Kidney capillary endothelial cell (primary cell): ENCODE measurements around the gene HIVEP2.
A peak's percentile ranks its signal among the peaks of the same experiment; 100 is the strongest.

Source experiments
- DNase-seq: peaks from one replicate; pipeline ENCODE4 v3.0.0-alpha.2; 2018; ENCODE audit warnings: low spot score

HIVEP2 gene

DNA sequence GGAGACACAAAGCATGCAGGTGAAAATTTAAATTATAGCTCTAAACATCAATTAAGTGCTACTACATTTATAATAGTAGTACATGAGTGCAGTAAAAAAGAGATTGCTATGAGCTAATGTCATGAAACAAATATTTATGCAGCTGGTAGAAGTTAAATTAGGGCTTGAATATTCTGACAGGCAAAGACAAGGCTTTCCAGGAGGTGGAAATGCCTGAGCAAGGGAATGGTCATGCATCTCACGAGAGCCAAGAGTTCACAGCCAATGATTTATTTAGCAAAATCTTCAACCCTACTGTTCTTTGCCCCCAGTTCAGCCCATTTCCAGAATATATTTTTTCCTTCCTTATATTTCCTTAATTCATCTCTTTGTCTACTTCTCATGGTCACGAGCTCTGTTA lies 128.9 kb downstream of the HIVEP2 start:
- DNase-seq, result no peak

DNA sequence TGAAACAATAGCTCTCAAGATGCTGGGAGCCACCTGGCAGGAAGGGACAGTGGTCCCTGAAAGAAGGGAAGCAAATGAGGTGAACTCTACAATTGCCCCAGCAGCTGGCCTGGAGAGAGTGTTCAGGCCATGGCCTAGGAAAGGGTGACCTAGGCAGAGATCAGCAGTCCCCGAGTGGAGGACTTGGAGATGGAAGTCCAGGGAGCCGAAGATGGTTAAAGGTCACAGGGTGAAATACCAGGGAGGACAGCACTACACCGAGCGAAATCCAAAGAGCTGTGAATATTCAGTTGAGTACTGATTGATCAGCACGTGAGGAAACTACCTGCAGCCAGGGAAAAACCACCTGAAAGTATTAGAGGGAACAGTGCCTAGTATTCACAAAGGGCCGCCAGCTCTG lies 133.1 kb downstream of the HIVEP2 start:
- no peak for DNase-seq

DNA sequence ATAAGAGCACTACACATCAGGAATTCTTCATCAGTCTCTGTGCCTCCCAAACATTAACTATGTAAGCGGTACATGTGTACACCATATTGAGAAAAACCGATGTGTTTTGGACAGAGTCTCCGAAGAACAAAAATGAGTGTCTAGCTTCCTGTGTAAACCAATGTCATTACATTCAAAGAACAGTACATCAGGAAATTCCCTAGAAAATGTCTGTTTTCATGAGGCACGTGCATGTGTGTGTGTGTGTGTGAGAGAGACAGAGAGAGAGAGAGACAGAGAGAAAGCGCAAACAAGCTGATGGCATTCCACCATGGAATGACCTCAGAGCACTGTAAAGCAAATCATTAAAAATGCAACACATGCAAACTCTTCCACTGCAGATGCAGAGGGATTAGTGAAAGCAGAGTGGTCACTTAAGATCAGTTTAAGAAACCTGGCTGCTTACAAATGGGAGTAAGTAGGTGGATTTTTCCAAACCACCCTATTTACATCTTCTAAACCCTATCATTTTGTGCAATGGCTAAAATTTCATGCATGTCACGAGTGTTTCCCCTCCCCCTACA lies 133.9 kb downstream of the HIVEP2 start:
- no peak for DNase-seq

DNA sequence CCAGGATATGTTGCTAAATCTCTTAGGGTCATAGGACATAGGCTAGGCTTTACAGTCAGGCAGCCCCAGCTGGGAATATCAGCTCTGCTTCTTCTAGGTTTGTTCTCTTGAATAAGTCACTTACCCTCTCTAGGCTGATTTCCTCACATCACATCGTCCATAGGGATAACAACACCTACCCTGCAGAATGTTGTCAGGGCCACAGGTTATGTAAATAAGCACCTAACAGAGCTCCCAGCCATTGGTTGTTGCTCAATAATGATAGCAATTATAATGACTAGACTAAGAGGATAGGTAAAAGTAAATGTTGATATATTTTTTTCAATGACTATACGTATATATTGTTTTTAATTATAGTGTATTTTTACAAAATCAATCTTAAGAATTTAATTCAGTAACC lies 135.0 kb downstream of the HIVEP2 start:
- no peak for DNase-seq

DNA sequence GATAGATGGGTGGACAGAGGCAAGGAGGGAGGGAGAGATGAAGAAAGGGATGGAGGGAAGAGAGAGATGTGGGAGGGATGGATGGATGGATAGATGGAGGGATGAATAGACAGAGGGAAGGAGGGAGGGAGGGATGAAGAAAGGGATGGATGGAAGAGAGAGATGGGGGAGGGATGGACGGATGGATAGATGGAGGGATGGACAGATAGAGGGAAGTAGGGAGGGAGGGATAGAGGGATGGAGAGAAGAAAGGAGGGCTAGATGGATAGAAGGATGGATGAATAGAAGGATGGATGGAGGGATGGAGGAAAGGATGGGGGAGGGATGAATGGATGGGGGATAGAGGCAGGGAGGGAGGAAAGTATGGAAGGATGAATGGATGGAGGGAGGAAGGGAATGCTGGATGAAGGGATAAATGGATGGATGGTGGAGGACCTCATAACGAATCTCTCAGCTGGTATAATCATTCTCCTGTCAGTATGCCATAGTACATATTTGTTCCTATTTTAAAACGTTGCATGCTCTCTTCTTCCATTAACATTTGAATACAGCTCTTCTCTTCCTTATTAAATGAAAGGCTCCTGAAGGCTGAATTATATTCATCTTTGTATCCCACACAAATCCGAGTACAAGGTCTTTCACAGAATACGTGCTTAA lies 136.4 kb downstream of the HIVEP2 start:
- DNase-seq, result no peak

DNA sequence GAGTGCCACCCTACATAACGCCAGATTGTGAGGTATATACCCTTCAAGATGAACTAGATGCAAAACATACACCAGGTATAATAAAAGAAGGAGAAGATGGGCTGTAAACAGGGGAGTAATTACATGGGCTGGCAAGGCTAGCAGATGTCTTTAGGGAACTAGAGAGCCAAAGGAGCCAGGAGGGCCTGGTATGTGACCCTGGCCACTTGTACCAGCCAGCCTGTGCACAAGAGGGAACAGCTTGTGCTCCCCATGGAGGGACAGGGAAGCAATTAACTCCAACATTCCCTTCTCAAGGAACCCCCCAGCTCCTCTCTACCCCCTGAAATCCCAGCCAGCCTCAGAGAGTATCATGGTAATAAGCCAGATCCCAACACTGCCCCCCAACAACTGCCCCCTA lies 139.9 kb downstream of the HIVEP2 start:
- DNase-seq, result no peak

DNA sequence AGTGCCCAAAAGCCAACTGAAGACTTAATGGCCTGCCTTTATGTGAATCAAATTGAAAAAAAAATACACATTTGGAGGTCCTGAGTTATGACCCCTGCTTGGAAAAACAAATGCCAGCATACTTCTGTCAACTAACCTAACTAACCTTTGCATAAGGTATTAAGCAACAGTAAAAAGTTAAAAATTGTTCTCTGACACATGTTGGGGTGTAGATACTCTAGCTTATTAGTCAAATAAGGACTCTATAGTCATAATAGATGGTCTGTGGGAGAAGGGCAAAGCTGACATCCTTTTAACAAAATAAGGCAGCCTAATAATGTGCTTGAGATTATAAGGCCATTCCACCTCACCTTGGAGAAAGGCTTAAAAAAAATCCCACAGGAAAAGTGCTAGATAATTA lies 140.5 kb downstream of the HIVEP2 start:
- DNase-seq, result no peak

DNA sequence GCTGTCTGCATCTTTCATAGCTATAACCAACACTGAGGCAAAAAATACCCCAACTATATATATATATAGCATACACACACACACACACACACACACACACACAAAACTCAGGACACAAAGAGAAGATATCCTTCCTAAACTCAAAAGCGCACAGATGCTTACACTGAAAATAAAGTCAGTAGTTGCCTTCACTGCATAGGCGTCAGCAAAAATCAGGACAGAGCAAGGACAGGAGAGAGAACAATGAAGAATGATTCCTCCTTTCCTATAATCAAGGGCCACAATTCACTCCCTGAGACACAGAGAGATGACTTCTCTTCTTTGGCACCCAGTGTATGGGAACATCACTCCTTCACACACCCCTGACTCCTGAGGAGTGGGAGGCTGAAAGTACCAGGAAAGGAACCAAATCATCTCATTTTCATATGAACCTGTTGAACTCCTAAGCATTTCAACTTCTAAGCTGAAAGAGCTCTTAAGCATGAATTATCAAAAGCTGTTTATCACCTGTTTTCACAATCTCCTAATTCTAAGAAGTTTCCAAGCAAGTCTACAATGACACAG lies 141.4 kb downstream of the HIVEP2 start:
- DNase-seq, result no peak

DNA sequence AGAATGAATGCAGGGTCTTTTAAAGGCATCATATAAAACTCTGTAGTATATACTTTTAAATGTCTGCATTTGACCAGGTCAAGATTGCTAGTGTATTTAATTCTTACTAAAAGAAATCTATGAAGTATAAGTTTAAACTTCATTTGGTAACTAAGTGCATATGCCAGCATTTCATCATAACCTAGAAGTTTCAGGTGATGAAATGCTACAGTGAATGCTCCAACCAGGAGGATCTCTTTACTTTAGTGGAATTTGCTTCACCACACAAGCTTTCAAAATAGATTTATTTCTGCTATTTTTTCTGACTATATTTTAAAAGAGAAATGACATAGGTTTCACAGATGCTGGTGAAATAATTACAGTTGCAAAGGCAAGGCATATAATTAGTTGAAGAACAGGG lies 141.9 kb downstream of the HIVEP2 start:
- DNase-seq, result no peak

DNA sequence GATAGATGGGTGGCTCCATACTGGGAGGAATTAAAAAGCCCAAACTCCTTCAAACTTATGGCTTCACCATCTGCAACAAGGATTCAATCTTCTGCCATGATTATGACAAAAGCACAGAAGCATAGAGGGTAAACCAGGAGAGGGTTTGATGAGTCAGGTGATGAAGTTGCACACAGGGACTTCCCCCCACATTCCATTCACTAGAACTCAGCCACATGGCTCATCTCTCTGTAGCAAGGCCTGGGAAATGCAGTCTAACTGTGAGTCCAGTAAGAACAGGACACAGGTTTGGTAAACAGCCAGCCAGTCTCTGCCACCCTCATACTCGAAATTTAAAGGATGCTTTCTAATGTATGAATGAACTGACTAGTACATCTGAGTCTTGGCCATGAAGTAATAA lies 142.9 kb downstream of the HIVEP2 start:
- peak; percentile 89 for DNase-seq

DNA sequence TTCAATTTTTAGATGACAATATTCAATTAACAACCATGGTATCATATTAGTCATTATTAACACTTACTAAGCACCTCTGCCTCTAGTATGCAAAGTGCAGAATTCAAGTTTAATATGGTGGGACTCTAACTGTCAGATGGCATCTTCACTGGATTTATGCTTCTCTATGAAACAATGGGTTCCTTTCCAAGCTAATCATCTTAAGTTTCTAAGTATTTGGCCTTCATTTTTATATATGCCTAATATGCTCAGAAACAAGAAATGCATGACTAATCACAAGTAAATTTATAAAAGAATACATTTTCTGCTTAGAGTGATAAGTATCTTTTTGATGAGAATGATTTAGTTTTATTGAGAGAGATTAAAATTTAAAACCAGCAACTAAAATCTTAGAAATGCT lies 144.7 kb downstream of the HIVEP2 start:
- DNase-seq, result no peak

DNA sequence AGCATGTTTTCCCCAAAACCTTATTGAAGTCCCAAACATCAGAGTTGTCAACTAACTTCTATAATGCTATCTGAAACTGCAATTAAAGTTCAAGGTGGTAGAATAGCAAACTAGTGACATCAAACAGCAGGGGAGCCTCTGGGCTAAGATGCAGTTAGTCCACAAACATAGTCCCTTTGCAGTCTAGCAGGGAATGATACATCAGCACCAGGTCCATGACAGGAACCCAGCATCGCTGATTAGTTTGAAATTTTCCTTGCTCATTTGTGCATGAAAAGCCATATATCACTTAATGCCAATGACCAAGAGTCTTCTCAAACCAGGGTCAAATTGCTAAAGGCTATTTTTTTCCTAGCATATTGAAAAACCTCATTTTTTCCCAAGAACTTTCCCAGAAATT lies 145.3 kb downstream of the HIVEP2 start:
- no peak for DNase-seq

DNA sequence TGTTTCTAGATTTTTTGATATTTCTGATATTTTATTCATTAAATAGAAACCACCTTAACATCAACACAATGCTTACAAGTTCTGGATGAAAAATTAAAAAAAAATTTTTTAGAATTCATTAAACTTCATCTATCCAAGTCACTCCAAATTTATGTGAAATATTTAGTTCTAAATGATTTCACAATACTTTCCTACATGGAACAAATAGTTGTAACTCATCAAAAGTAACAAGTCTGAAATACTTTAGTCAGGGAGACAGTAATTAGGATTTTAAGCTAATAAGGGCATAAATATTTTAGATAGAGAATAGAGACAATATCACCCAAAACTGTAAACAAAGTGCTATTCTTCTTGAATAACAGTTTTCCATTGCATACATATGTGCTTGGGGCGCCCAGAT lies 147.8 kb downstream of the HIVEP2 start:
- no peak for DNase-seq

DNA sequence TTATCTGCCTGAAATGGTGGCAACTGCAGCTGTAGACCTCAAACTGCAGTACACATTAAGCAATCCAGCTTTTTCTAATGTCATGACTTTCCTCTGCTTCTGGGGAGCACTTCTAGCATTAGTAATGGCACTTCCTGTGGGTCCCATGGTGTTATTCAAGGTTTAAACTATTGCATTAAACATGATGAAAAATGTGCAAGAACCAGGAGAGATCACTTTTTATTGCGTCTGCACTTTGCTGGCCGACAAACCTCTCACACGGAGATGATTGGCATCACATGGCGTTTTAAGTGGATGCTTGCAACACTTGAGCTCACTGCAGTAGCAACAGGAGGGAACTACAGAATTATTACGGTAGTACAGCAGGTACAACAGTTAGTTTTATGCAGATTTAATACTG lies 148.4 kb downstream of the HIVEP2 start:
- no peak for DNase-seq

DNA sequence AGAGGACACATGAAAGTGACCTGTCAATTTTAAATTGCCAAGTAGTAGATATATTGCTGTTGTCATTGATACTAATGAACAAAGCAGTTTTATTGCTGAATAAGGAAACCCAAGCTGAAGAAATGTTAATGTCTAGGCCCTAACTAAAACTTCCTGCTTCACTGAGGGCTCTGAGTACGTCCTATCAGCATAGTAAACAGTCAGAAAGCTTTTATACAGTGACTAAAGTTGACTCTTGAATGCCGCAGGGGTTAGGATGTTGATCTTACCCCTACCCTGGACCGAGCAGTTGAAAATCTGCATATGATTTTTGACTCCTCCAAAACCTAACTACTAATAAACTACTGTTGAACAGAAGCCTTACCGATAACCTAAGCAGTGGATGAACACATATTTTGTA lies 149.0 kb downstream of the HIVEP2 start:
- DNase-seq, result no peak

DNA sequence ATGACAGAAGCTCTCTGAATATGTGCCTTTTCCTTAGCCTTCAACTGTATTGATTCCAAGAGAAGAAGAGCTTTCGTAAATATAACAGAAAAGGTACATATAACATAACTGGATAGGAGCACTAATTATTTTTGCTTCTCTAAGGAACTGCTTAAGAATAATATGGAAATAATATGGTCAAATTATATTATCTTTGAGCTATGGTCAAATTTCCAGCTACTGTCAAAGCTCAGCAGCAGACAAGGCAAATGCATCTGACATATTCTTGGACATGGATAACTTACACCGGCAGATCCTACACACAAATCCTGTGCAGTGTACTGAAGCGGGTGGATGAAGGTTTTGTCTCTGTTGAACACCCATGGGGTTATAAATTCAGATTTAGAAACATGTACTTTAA lies 150.6 kb downstream of the HIVEP2 start:
- no peak for DNase-seq

DNA sequence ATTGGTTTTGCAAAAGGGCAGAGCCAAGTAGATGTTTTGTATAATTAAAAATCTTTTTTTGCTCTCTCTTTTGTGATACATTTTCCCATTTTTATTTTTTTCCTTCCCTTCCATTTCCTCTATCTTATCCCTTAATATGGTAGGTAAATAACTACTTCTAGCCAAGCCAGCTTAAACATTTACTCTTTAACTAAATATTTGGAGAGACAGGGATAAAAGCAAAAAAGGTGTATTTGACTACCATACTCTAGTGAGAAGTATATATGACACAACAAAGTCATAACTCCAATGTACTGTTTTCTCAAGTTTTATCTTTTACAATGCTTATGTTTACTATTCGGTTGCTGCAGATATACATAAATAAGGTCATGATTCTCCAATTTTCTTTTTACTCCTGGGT lies 154.7 kb downstream of the HIVEP2 start:
- DNase-seq, result no peak

DNA sequence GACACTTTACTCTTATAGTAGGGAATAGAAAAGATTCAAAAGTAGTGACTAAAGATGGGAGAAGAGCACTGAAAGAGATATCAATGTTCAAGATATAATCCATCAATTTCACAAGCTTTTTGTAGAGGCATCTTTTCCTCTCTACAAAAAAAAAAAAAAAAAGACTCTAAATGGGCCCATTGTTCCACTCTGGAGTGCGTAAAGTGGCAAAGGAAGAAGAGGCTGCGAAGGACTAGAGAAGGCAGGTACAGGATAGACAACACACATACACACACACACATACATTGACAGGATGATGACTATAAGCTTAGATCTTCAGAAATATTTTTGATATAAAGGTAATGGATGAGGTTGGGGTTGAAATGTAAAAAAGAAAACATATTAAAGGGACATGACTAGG lies 157.6 kb downstream of the HIVEP2 start:
- no peak for DNase-seq

DNA sequence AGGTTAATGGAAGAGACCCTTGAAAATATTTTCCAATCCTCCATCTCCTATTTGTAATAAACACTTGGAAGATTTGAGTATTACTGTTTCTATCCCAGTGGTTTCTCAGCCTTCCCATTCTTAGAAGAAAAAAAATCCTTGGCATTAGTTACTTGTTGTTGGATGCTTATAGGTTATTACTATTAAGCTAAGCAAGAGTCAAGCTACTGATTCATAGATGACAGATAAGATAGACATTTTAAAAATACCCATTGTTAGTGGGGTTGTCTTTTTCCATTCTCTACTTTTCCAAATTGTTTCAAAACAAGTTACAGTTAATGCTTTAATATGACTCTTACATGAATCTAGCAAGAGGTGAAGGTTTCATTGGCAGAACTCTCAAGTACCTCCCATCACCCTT lies 158.5 kb downstream of the HIVEP2 start:
- no peak for DNase-seq

DNA sequence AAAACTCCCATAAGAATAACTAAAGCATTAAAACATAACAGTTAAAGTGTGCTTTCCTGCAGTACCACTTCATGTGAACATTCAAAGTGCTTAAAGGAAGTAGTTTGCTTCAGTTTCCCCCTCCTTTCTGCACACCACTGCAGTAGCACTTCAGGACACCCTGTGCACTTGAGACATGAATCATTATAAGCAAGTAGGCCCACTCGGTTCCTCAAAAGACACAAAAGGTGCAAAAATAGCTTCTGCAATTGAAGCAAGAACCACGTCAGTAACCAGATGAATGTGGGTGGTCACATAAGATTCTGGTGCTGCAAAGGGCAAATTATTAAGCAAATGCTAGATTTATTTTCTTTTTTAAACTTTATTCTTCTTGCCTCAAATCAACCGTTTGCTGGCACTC lies 160.6 kb downstream of the HIVEP2 start:
- no peak for DNase-seq

DNA sequence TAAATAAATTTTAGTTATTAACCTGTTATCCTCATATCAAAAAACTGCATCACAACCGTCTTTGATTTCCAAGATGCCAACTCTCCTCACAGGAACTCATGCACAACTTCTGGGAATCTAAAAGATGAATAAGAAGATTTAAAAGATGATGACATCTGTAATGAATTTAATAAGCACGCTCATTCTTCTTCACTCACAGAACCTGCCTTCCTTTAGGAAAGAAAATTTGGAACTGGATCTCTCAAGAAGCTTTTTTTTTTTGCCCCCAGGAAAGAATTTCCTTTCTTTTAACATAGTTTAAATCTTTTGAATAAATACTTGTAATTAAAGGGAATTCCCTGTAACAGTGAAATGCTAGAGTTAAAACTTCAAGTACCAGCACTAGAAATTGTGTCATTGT lies 161.5 kb downstream of the HIVEP2 start:
- DNase-seq, result no peak

DNA sequence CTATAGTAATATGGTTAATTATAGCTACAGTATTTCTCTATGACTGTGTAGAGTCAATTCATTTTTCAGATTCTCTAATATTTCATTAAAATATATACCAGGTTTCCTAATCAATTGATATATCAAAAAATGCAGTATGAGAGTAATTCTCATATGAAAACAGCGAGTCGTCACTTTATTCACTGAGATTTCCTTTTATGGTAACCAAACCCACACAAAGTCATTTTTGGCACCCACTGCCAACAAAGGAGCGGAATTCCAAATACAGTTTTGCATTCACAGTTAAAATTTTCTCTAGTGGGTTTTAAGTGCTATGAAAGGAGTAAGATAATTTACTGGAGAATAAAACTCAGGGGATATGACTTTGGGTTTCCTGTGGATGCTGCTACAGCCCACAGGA lies 163.8 kb downstream of the HIVEP2 start:
- DNase-seq, result no peak

DNA sequence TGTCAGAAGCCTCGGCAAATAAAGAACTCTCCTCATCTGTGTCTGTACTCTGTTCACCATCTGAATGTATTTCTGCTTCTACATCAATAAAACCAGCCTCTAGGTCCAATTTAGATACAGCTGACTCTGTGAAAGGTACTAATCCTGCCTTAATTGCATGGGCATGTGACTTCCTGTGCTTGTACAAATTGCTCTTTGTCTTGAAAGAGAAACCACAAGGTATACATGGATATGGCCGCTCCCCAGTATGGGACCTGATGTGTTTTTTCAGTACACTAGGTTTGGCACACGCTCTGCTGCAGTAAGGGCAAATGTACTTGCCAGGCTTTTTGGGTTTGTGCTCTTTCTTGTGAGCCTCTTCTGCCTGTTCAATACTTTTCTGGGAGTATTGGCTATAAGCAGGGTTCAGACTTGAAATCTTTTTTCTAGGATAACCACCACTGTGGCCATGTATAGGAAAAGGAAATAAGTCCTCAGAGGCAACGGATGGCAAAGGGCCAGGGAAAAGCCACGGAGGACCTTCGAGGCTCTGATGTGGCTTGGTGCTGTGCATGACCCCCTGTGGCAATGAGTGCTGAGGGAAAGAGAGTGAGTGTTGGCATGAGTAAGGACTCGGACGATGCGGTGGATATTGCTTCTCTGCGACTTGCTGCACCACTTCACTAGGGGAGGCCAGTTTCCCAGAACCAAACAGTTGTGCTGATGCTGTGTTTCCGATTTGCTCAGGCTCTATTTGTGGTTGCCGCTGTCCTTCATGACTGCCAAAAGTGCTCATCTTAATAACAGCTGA lies 170.9 kb downstream of the HIVEP2 start:
- no peak for DNase-seq
